HCT116 (cell line): ENCODE measurements around the gene DNAAF5. TPM values are rescaled to one million over a fixed set of nuclear protein-coding genes. Genes with fewer than 3 reads are reported as not detected.

ENCODE experiments used
- ATAC-seq: fragments of 200-7000 bp; cut with Tn5 transposase; 2 replicates; pipeline ENCODE4 v1.9.1; 2020; ENCODE audit warnings: mild to moderate bottlenecking, moderate library complexity
- BruUV-seq: library from RNA; stranded (reverse); fragments of 400-500 nt; replicated peaks from 2 replicates; lab custom pipeline; 2021; lab: Mats Ljungman, UMichigan
- CTCF ChIA-PET: fragments of 300-600 bp; sonication (Branson Sonifier 250); formaldehyde crosslinking; loops from one replicate; lab custom pipeline; 2021; ENCODE audit warnings: antibody characterized with exemption; lab: Charles Lee
- POLR2A ChIA-PET: fragments of 300-600, 350-600 bp; sonication (Branson Sonifier 250); formaldehyde crosslinking; loops from one replicate; lab custom pipeline; 2021; ENCODE audit warnings: antibody characterized with exemption; lab: Charles Lee
- RAD21 ChIA-PET, 2 experiments: fragments of 300-600 bp; sonication (Branson Sonifier 250); formaldehyde crosslinking; loops; one replicate each; lab custom pipeline; 2023; ENCODE audit warnings: low total read pairs in 2 of 2; ENCODE audit not compliant: uncharacterized antibody in 2 of 2, unreplicated experiment in 2 of 2, low non-redundant PET in 1 of 2; lab: Charles Lee
- DNase-seq: peaks from one replicate; pipeline ENCODE4 v3.0.0-alpha.2; 2010; ENCODE audit warnings: low read depth, low spot score
- H2AFZ ChIP-seq: fragments of 200-600 bp; shearing (Covaris generic), sonication (generic); 2 replicates; pipeline ENCODE4 v1.6.1; 2017; ENCODE audit warnings: low read depth, mixed run types, mixed read lengths, antibody characterized with exemption, low read length; ENCODE audit not compliant: poor library complexity, severe bottlenecking
- H3K27ac ChIP-seq: 2 replicates; pipeline ENCODE4 v1.5.1; 2012; ENCODE audit warnings: low read depth, low read length
- H3K27me3 ChIP-seq: fragments of 200-600 bp; sonication (generic); 2 replicates; pipeline ENCODE4 v1.6.1; 2016; ENCODE audit warnings: mixed run types, low read length, mixed read lengths; ENCODE audit not compliant: insufficient read depth
- H3K36me3 ChIP-seq, 2 experiments: fragments of 200-500 bp in 1 of 2; fragments of 200-600 bp in 1 of 2; sonication (Bioruptor generic) in 1 of 2; sonication (generic) in 1 of 2; 2 replicates each; pipeline versions ENCODE4 v1.5.1 to v1.6.1; 2014 to 2016; ENCODE audit warnings: low read length in 2 of 2, inconsistent platforms in 1 of 2, mixed read lengths in 1 of 2, mixed run types in 1 of 2; ENCODE audit not compliant: insufficient read depth in 2 of 2, control insufficient read depth in 1 of 2
- H3K4me1 ChIP-seq, 2 experiments: fragments of 200-600 bp in 1 of 2; sonication (generic) in 1 of 2; 2 replicates each; pipeline versions ENCODE4 v1.5.1 to v1.6.1; 2012 to 2017; ENCODE audit warnings: low read length in 2 of 2, inconsistent platforms in 1 of 2, mild to moderate bottlenecking in 1 of 2, mixed read lengths in 1 of 2, mixed run types in 1 of 2, moderate library complexity in 1 of 2; ENCODE audit not compliant: insufficient read depth in 2 of 2, control insufficient read depth in 1 of 2
- H3K4me2 ChIP-seq: fragments of 200-600 bp; sonication (generic); 2 replicates; pipeline ENCODE4 v1.6.1; 2017; ENCODE audit warnings: mixed run types, low read length, mixed read lengths
- H3K4me3 ChIP-seq, 2 experiments: fragments of 200-600 bp in 1 of 2; sonication (generic) in 1 of 2; replicated peaks in 1 of 2; 2 replicates each; pipeline ENCODE4 v1.5.1; 2011 to 2016; ENCODE audit warnings: low read length in 2 of 2, control low read depth in 1 of 2, low read depth in 1 of 2, mild to moderate bottlenecking in 1 of 2, mixed read lengths in 1 of 2, mixed run types in 1 of 2
- H3K79me2 ChIP-seq: fragments of 200-600 bp; sonication (generic); 2 replicates; pipeline ENCODE4 v1.6.1; 2017; ENCODE audit warnings: mild to moderate bottlenecking, mixed run types, low read length, moderate library complexity, mixed read lengths; ENCODE audit not compliant: insufficient read depth
- H3K9ac ChIP-seq: fragments of 200-600 bp; sonication (generic); 2 replicates; pipeline ENCODE4 v1.6.1; 2016; ENCODE audit warnings: low read length, mixed read lengths
- H3K9me2 ChIP-seq: fragments of 200-600 bp; sonication (generic), shearing (Covaris generic); 2 replicates; pipeline ENCODE4 v1.6.1; 2017; ENCODE audit warnings: mixed run types, mild to moderate bottlenecking, moderate library complexity; ENCODE audit not compliant: insufficient read depth
- H3K9me3 ChIP-seq, 2 experiments: fragments of 200-500 bp in 1 of 2; fragments of 200-600 bp in 1 of 2; sonication (Bioruptor generic) in 1 of 2; sonication (generic) in 1 of 2; 2 replicates each; pipeline ENCODE4 v1.6.1; 2014 to 2017; ENCODE audit warnings: low read length in 2 of 2, mixed read lengths in 2 of 2, inconsistent platforms in 1 of 2, low read depth in 1 of 2, mild to moderate bottlenecking in 1 of 2, mixed run types in 1 of 2, moderate library complexity in 1 of 2; ENCODE audit not compliant: control insufficient read depth in 1 of 2, insufficient read depth in 1 of 2
- H4K20me1 ChIP-seq: fragments of 200-600 bp; sonication (generic), shearing (Covaris generic); 2 replicates; pipeline ENCODE4 v1.6.1; 2017; ENCODE audit warnings: mixed run types, mild to moderate bottlenecking, moderate library complexity; ENCODE audit not compliant: insufficient read depth
- EZH2 ChIP-seq: fragments of 200-600 bp; sonication (generic); IDR thresholded peaks from 2 replicates; pipeline ENCODE4 v1.6.1; 2017; ENCODE audit warnings: antibody characterized with exemption, mixed run types
- POLR2AphosphoS5 ChIP-seq: IDR thresholded peaks from 2 replicates; pipeline ENCODE4 v1.6.1; 2011; ENCODE audit warnings: mild to moderate bottlenecking, low read depth, low read length, moderate library complexity
- SIN3A ChIP-seq: IDR thresholded peaks from 2 replicates; pipeline ENCODE4 v1.6.1; 2012; ENCODE audit warnings: low read depth
- SP1 ChIP-seq: IDR thresholded peaks from 2 replicates; pipeline ENCODE4 v1.6.1; 2012; ENCODE audit warnings: low read depth
- YY1 ChIP-seq: IDR thresholded peaks from 2 replicates; pipeline ENCODE4 v1.6.1; 2011; ENCODE audit warnings: low read length, low read depth, moderate library complexity, mild to moderate bottlenecking; ENCODE audit not compliant: insufficient replicate concordance; ENCODE audit errors: extremely low read depth
- ZNF274 ChIP-seq: fragments of 200-500 bp; sonication (Bioruptor generic); IDR thresholded peaks from 2 replicates; pipeline ENCODE4 v1.6.1; 2014; ENCODE audit warnings: mild to moderate bottlenecking, low read depth, low read length, inconsistent platforms
- intact Hi-C: fragments of 100-400 bp; cut with micrococcal nuclease; formaldehyde crosslinking; loops from 2 replicates; pipeline ENCODE4 v1.10.0; 2022
- total RNA-seq: library from RNA; stranded (reverse); gene quantifications from one replicate; pipeline ENCODE4 v1.2.1, GENCODE V29; 2021; ENCODE audit not compliant: unreplicated experiment
- TF ChIP-seq, protein P1 (sequence below), 3 experiments: fragments of 200-600 bp in 1 of 3; sonication (generic) in 1 of 3; IDR thresholded peaks in 2 of 3; conservative IDR thresholded peaks in 1 of 3; 2 replicates each; pipeline ENCODE4 v1.5.1; 2012 to 2017; ENCODE audit warnings: low read depth in 2 of 3, low read length in 2 of 3, antibody characterized with exemption in 1 of 3, borderline replicate concordance in 1 of 3, control low read depth in 1 of 3, mild to moderate bottlenecking in 1 of 3, mixed read lengths in 1 of 3, mixed run types in 1 of 3, moderate library complexity in 1 of 3; ENCODE audit not compliant: insufficient read depth in 1 of 3

DNAAF5 gene
- total RNA-seq, 1 experiment from 2014 or later: 69.4 TPM

DNA sequence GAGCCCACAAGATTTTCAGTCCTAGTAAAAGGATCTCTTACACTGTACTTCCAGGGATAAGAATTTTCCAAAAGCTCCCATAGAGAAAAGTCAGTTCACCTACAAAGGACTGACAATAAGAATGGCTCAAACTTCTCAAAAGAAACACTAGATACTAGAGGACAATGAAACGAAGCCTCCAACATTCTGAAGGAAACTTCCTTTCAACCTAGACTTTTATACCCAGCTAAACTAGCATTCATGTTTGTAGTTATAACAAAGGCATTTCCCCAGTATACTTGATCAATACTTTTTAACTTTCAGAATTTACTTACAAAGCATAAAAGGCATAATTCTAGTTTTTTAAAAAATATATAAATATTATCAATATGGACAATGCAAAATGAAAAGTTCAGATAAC is 41.0 kb upstream of the DNAAF5 start:
- no peak overlapping the region for H3K9ac ChIP-seq
- BruUV-seq: no TSS peak
- H2AFZ ChIP-seq: no peak overlapping the region
- H3K79me2 ChIP-seq: no peaks in the 10 kb centered on the region
- TF ChIP-seq POLR2AphosphoS5: no peak
- TF ChIP-seq YY1: no peak
- TF ChIP-seq EZH2: no peak
- TF ChIP-seq SIN3A: no peak
- no peak overlapping the region for H3K27ac ChIP-seq
- H3K4me1 ChIP-seq: no peaks in the 10 kb centered on the region
- ChIA-PET RAD21 (no interaction called here), POLR2A (no interaction called here), CTCF (no interaction called here)
- DNase-seq (no peak), ATAC-seq (no peak)
- H3K4me3 ChIP-seq: no peak overlapping the region
- intact Hi-C loops: no loop called here
- H3K36me3 ChIP-seq: no peaks in the 10 kb centered on the region
- H3K4me2 ChIP-seq: no peak overlapping the region
- peaks cover 10 to 22% of the 10 kb centered on the region in 2 experiments; a peak in 2 of 4 replicates for H3K9me3 ChIP-seq
- no peaks in the 10 kb centered on the region for H4K20me1 ChIP-seq
- H3K27me3 ChIP-seq: no peaks in the 10 kb centered on the region
- no peaks in the 10 kb centered on the region for H3K9me2 ChIP-seq

DNA sequence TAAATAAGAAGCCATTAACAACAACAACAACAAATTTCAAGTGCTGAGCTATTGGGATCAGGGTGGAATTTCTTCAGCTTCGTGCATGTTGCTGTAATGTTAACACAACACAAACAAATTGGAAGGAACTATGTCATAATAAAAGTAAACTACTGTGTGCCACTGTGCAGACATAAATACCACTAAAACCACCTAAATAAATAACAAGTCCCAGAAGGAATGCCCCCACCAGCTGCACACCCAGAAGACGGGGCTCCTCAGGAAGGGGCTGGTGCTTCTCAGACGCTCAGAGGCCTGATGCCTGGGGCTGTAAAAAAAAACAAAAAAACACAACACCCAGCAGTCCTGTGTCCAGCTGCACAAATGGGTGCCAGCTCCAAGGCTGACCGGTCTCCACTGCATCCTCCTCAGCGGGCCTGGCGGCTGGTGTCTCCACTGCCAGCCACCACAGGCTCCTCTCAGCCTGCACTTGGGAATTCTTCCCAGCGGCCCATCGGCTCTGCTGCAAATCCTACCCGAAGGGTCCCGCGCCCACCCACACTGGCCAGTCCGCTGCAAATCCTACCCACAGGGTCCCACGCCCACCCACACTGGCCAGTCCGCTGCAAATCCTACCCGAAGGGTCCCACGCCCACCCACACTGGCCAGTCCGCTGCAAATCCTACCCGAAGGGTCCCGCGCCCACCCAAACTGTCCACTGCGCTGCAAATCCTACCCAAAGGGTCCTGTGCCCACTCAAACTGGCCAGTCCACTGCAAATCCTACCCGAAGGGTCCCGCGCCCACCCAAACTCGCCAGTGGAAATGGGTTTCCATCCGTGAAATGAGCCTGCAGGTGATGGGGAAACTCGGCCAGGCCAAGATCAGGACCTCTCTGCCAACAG is 35.8 kb upstream of the DNAAF5 start:
- Histone ChIP-seq H3K4me2 (no peak overlapping the region), H3K36me3 (no peaks in the 10 kb centered on the region), H3K4me3 (no peak overlapping the region), H2AFZ (no peak overlapping the region), H3K9me3 (peaks cover 6 to 7% of the 10 kb centered on the region in 2 experiments; a peak in 2 of 4 replicates), H3K79me2 (no peaks in the 10 kb centered on the region), H4K20me1 (no peaks in the 10 kb centered on the region), H3K27ac (no peak overlapping the region), H3K4me1 (no peaks in the 10 kb centered on the region), H3K27me3 (no peaks in the 10 kb centered on the region), H3K9me2 (no peaks in the 10 kb centered on the region), H3K9ac (no peak overlapping the region)
- ATAC-seq: no peak
- DNase-seq: no peak
- RAD21 ChIA-PET: no interaction called here
- POLR2A ChIA-PET: no interaction called here
- CTCF ChIA-PET: no interaction called here
- TF ChIP-seq SIN3A: no peak
- no peak for TF ChIP-seq SP1
- TF ChIP-seq, protein P1, sequence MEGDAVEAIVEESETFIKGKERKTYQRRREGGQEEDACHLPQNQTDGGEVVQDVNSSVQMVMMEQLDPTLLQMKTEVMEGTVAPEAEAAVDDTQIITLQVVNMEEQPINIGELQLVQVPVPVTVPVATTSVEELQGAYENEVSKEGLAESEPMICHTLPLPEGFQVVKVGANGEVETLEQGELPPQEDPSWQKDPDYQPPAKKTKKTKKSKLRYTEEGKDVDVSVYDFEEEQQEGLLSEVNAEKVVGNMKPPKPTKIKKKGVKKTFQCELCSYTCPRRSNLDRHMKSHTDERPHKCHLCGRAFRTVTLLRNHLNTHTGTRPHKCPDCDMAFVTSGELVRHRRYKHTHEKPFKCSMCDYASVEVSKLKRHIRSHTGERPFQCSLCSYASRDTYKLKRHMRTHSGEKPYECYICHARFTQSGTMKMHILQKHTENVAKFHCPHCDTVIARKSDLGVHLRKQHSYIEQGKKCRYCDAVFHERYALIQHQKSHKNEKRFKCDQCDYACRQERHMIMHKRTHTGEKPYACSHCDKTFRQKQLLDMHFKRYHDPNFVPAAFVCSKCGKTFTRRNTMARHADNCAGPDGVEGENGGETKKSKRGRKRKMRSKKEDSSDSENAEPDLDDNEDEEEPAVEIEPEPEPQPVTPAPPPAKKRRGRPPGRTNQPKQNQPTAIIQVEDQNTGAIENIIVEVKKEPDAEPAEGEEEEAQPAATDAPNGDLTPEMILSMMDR (IDR thresholded peaks at IDR 0.05 in 2 of 3, conservative IDR thresholded peaks at IDR 0.05 in 1 of 3; ENCODE audit: borderline replicate concordance in 1 of 3, insufficient read depth in 1 of 3, low read depth in 2 of 3, low read length in 2 of 3): no peak
- TF ChIP-seq ZNF274: no peak
- intact Hi-C loops: no loop called here
- BruUV-seq: no TSS peak
